HUES64 (cell line): Measurements from ENCODE around the gene GPR39.
"Not testable (repeated sequence)": the region's sequence is repeated elsewhere in the genome, so short reads cannot be mapped to it uniquely, and the experiment has no call there.

ENCODE experiments used
- H3K27ac ChIP-seq: 2 replicates; pipeline ENCODE4 v1.7.0; 2013; ENCODE audit warnings: low read depth, low read length, inconsistent platforms
- H3K27me3 ChIP-seq: 2 replicates; pipeline ENCODE4 v1.6.1; 2013; ENCODE audit warnings: mild to moderate bottlenecking, low read length; ENCODE audit not compliant: insufficient read depth
- H3K36me3 ChIP-seq: 2 replicates; pipeline ENCODE4 v1.6.1; 2013; ENCODE audit warnings: mild to moderate bottlenecking, low read length; ENCODE audit not compliant: insufficient read depth
- H3K4me1 ChIP-seq: 2 replicates; pipeline ENCODE4 v1.6.1; 2013; ENCODE audit warnings: mild to moderate bottlenecking, low read length, moderate library complexity; ENCODE audit not compliant: insufficient read depth
- H3K4me3 ChIP-seq: 2 replicates; pipeline ENCODE4 v1.5.1; 2013; ENCODE audit warnings: mild to moderate bottlenecking, low read length, moderate library complexity
- H3K9ac ChIP-seq: 2 replicates; pipeline ENCODE4 v1.6.1; 2013; ENCODE audit warnings: mild to moderate bottlenecking, low read depth, low read length
- H3K9me3 ChIP-seq: 2 replicates; pipeline ENCODE4 v1.6.1; 2013; ENCODE audit warnings: low read depth, low read length; ENCODE audit not compliant: insufficient read depth
- WGBS: fragments of 150-250, 120-280 bp; methylation state at CpG from one replicate; pipeline ENCODE4 v1.1.7; 2013; ENCODE audit warnings: missing lambda C conversion rate; 5-methylcytosine and 5-hydroxymethylcytosine counted together

The GPR39 gene

GRCh38 chr2:132390076-132390475 lies 26.5 kb upstream of the GPR39 start:
- no peaks in the 10 kb centered on the region for H3K9me3 ChIP-seq
- peaks cover 19% of the 10 kb centered on the region for H3K27me3 ChIP-seq
- H3K4me3 ChIP-seq: no peak overlapping the region
- no peak overlapping the region for H3K27ac ChIP-seq
- WGBS: 97% methylated on average over 3 of the region's 3 CpGs
- peaks cover 18% of the 10 kb centered on the region for H3K4me1 ChIP-seq
- no peak overlapping the region for H3K9ac ChIP-seq
- no peaks in the 10 kb centered on the region for H3K36me3 ChIP-seq

GRCh38 chr2:132391378-132391777 lies 25.2 kb upstream of the GPR39 start:
- 86% methylated on average over 3 of the region's 3 CpGs for WGBS

GRCh38 chr2:132392221-132392620 lies 24.4 kb upstream of the GPR39 start:
- no peaks in the 10 kb centered on the region for H3K36me3 ChIP-seq
- peaks cover 18% of the 10 kb centered on the region for H3K4me1 ChIP-seq
- H3K27me3 ChIP-seq: peaks cover 19% of the 10 kb centered on the region
- 9% methylated on average over 1 of the region's 2 CpGs for WGBS
- peak overlapping the region; percentile 39; the same call in 1 of the 2 replicates for H3K27ac ChIP-seq
- no peak overlapping the region for H3K9ac ChIP-seq
- H3K9me3 ChIP-seq: no peaks in the 10 kb centered on the region
- no peak overlapping the region for H3K4me3 ChIP-seq

More at GRCh38 chr2:132391378-132391777, 25.2 kb upstream of the GPR39 start:
- H3K27me3 ChIP-seq: peaks cover 19% of the 10 kb centered on the region
- H3K9ac ChIP-seq: no peak overlapping the region
- no peaks in the 10 kb centered on the region for H3K9me3 ChIP-seq
- H3K27ac ChIP-seq: no peak overlapping the region
- peaks cover 18% of the 10 kb centered on the region for H3K4me1 ChIP-seq
- H3K4me3 ChIP-seq: no peak overlapping the region
- H3K36me3 ChIP-seq: no peaks in the 10 kb centered on the region

GRCh38 chr2:132392879-132393278 lies 23.7 kb upstream of the GPR39 start:
- WGBS: 86% methylated on average over 7 of the region's 7 CpGs
- Histone ChIP-seq H3K36me3 (no peaks in the 10 kb centered on the region), H3K27ac (no peak overlapping the region)

GRCh38 chr2:132397042-132397441 lies 19.6 kb upstream of the GPR39 start:
- not testable (repeated sequence) for H3K36me3 ChIP-seq, H3K9ac ChIP-seq, H3K27ac ChIP-seq, H3K4me3 ChIP-seq, H3K9me3 ChIP-seq, H3K27me3 ChIP-seq
- peaks cover 11% of the 10 kb centered on the region for H3K4me1 ChIP-seq
- 78% methylated on average over 3 of the region's 3 CpGs for whole genome bisulfite sequencing

More at GRCh38 chr2:132392879-132393278, 23.7 kb upstream of the GPR39 start:
- Histone ChIP-seq H3K27me3 (peaks cover 19% of the 10 kb centered on the region), H3K4me3 (no peak overlapping the region), H3K9ac (no peak overlapping the region), H3K9me3 (no peaks in the 10 kb centered on the region), H3K4me1 (peaks cover 18% of the 10 kb centered on the region)

DNA sequence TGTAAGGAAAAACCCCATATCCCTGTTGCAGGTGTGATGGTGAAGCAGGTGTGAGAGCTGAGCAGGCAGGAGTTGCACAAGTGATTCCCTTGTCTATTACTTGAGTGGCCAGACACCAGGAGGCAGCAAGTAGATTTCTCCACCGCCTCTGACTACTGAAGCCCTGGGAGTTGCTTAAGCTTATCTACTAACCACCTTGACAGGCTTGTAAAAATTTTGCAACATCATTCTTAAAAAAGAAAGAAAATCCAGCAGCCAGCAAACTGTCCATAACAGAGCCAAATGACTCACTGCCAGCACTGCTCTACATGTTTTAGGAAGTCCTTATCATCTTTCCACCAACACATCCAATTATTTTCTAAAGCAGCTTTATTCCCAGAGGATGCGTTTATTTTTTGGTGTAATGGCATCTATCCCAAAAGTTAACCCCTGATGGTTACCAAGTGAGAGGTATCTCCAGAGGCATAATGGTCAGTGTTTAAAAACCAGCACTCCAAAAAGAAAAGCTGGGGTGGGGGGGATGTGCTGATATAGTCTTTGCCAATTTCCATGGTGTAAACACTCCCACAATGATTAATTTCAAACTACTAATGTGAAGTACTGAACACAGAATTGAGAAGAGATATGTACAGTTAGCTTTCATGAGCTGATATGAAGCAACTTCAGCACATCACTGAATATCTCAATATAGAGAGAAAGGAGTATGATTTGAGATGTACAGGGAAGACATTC lies 16.3 kb upstream of the GPR39 start:
- H3K4me1 ChIP-seq: no peaks in the 10 kb centered on the region
- H3K36me3 ChIP-seq: no peaks in the 10 kb centered on the region
- H3K4me3 ChIP-seq: no peak overlapping the region
- no peak overlapping the region for H3K27ac ChIP-seq
- no peak overlapping the region for H3K9ac ChIP-seq
- no peaks in the 10 kb centered on the region for H3K9me3 ChIP-seq
- 74% methylated on average over 2 of the region's 2 CpGs for WGBS
- H3K27me3 ChIP-seq: no peaks in the 10 kb centered on the region

DNA sequence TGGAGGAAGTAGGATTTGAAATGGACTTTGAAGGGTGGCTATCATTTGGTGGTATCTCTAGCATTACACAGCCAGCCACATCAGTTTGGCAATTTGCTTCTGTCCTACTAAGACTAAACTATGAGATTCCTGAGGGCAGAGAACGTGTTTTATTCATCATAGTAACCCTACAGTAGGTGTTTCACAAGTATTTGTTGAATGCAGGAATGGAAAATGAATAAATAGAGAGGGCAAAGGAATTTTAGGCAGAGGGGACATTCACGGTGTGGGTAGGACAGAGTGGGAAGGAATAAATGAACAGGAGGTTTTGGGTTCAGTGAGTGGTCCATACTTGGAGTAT lies 15.7 kb upstream of the GPR39 start:
- Histone ChIP-seq H3K9ac (no peak overlapping the region), H3K36me3 (no peaks in the 10 kb centered on the region), H3K9me3 (no peaks in the 10 kb centered on the region), H3K4me3 (no peak overlapping the region), H3K27ac (no peak overlapping the region), H3K27me3 (no peaks in the 10 kb centered on the region), H3K4me1 (no peaks in the 10 kb centered on the region)
- WGBS: 92% methylated on average over 2 of the region's 2 CpGs

- H3K4me3 ChIP-seq: no peak overlapping the region
- no peak overlapping the region for H3K9ac ChIP-seq
- no peaks in the 10 kb centered on the region for H3K27me3 ChIP-seq
- H3K9me3 ChIP-seq: no peaks in the 10 kb centered on the region
- no peaks in the 10 kb centered on the region for H3K4me1 ChIP-seq
- WGBS: 96% methylated on average over 2 of the region's 2 CpGs
- H3K36me3 ChIP-seq: no peaks in the 10 kb centered on the region
- H3K27ac ChIP-seq: no peak overlapping the region
Measured at GRCh38 chr2:132401326-132401725, 15.3 kb upstream of the GPR39 start.

GRCh38 chr2:132403146-132403545 lies 13.5 kb upstream of the GPR39 start:
- Histone ChIP-seq H3K27ac (no peak overlapping the region), H3K4me3 (no peak overlapping the region), H3K36me3 (no peaks in the 10 kb centered on the region), H3K4me1 (no peaks in the 10 kb centered on the region), H3K9ac (no peak overlapping the region), H3K27me3 (no peaks in the 10 kb centered on the region), H3K9me3 (no peaks in the 10 kb centered on the region)
- 61% methylated on average over 4 of the region's 4 CpGs for WGBS

DNA sequence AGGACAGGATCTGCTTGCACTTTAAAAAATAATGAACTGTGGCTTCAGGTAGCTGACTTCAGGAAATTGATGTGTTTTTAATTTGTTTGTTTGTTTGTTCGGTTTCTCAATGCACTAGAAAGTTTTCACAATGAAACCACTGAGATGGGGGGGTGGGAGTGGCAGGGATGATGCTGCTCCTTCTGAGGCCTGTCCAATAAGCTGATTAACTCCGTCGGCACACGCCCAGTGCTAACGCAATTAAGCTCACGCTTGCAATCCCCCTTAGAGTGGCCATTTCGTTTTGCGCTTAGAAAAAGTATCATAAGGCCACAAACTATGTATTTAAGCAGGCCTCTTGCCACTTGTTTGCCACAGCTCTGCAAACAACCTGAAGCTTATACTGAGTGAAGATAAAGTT lies 12.5 kb upstream of the GPR39 start:
- Histone ChIP-seq H3K4me1 (no peaks in the 10 kb centered on the region), H3K9ac (no peak overlapping the region)
- 86% methylated on average over 8 of the region's 8 CpGs for WGBS

GRCh38 chr2:132407784-132408183 lies 8.8 kb upstream of the GPR39 start:
- Histone ChIP-seq H3K36me3 (no peaks in the 10 kb centered on the region), H3K4me1 (no peaks in the 10 kb centered on the region), H3K9me3 (no peaks in the 10 kb centered on the region), H3K4me3 (no peak overlapping the region), H3K27me3 (no peaks in the 10 kb centered on the region), H3K9ac (no peak overlapping the region), H3K27ac (no peak overlapping the region)
- WGBS: 63% methylated on average over 2 of the region's 2 CpGs

More for the DNA sequence above, 12.5 kb upstream of the GPR39 start:
- no peak overlapping the region for H3K4me3 ChIP-seq
- no peak overlapping the region for H3K27ac ChIP-seq
- H3K27me3 ChIP-seq: no peaks in the 10 kb centered on the region
- H3K36me3 ChIP-seq: no peaks in the 10 kb centered on the region
- H3K9me3 ChIP-seq: no peaks in the 10 kb centered on the region

DNA sequence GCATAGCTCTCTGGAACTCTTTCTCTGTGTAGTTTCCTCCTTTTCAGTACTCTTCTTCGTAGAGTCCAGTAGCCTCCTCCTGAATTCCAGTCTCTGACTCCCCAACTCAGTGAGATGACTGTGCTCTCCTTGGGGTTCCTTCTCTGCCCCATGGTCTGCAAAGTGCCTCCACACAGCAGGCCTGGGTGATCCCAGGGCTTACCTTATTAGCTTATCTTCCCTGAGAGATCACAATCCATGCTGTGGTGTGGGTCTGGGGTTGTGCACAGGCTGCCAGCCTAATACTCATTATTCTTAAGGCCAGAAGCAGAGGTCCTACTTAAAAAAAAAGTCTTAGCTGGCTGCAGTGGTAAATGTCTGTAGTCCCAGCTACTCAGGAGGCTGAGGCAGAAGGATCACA lies 4.6 kb upstream of the GPR39 start:
- no peaks in the 10 kb centered on the region for H3K36me3 ChIP-seq
- no peak overlapping the region for H3K4me3 ChIP-seq
- H3K27me3 ChIP-seq: peaks cover 27% of the 10 kb centered on the region
- 100% methylated on average over 1 of the region's 1 CpG for WGBS
- H3K9me3 ChIP-seq: no peaks in the 10 kb centered on the region
- peaks cover 6% of the 10 kb centered on the region for H3K4me1 ChIP-seq
- no peak overlapping the region for H3K9ac ChIP-seq
- no peak overlapping the region for H3K27ac ChIP-seq
